ENCODE results near the gene RILPL1. TPM values are rescaled to one million over a fixed set of nuclear protein-coding genes. Genes with fewer than 3 reads are reported as not detected.
"Not testable (repeated sequence)": the region's sequence is repeated elsewhere in the genome, so short reads cannot be mapped to it uniquely, and the experiment has no call there.

RILPL1 gene
- total and polyA plus RNA-seq, 9 of the 15 experiments (the other 6 are each of a cell fraction or from before 2014, with no cell fraction given) = 0.25 to 10.6 (median 8.6) TPM

DNA sequence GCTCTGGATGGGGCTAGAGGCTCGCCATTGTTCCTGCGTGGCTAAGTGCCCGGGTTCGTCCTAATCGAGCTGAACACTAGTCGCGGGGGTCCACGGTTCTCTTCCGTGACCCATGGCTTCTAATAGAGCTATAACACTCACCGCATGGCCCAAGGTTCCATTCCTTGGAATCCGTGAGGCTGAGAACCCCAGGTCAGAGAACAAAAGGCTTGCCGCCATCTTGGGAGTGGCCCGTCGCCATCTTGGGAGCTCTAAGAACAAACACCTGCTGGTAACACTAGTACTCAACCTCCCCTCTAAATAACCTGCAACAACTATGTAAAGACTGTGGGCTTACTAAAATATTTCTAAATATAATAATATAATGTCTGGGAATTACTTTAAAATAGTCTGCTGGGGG, 25.0 kb upstream of the RILPL1 start:
- FAIRE-seq; H3K9me1 ChIP-seq (ENCODE audit: control insufficient read depth, insufficient read depth, low read length); H3K4me2 ChIP-seq (ENCODE audit: insufficient read depth, low read length); DNase-seq (ENCODE audit: extremely low read depth in 1 of 4, low spot score in 3 of 4); H3K4me3 ChIP-seq; ATAC-seq; intact Hi-C loops (cut with micrococcal nuclease); H3K4me1 ChIP-seq (replicated peaks in 1 of 2; ENCODE audit: control insufficient read depth in 2 of 2, insufficient read depth in 2 of 2, low read length in 2 of 2); H3K27ac ChIP-seq (ENCODE audit: extremely low read depth, low read depth, low read length); H3K27me3 ChIP-seq (ENCODE audit: control insufficient read depth in 2 of 2, insufficient read depth in 2 of 2, low read length in 2 of 2); H2AFZ ChIP-seq (ENCODE audit: low read depth, low read length); H3K9ac ChIP-seq (ENCODE audit: insufficient read depth in 1 of 2, low read depth in 2 of 2, low read length in 2 of 2); CTCF ChIA-PET (ENCODE audit: low intra/inter-chr PET ratio); in situ Hi-C loops (cut with MboI); H3K79me2 ChIP-seq (ENCODE audit: control insufficient read depth, insufficient read depth, low read length); H4K20me1 ChIP-seq (replicated peaks; ENCODE audit: control insufficient read depth, insufficient read depth, low read length); H3K9me3 ChIP-seq (replicated peaks; ENCODE audit: control insufficient read depth, insufficient read depth, low read depth, low read length); BruUV-seq (replicated peaks); H3K36me3 ChIP-seq (ENCODE audit: control insufficient read depth, insufficient read depth, low read length): not testable (repeated sequence)
- 61% methylated on average over 9 of the region's 14 CpGs for WGBS (ENCODE audit: insufficient coverage, low coverage, missing lambda C conversion rate)
- TF ChIP-seq YY1 (IDR thresholded peaks at IDR 0.05; ENCODE audit: borderline replicate concordance in 1 of 3, control insufficient read depth in 1 of 3, extremely low read depth in 1 of 3, insufficient read depth in 3 of 3, insufficient read length in 1 of 3, insufficient replicate concordance in 2 of 3, low read depth in 1 of 3, low read length in 2 of 3) = peak in 1 of 3 experiments; percentile 65
- POLR2A ChIA-PET = interaction anchor here (1.0 kb wide), 1 partner anchor 25 kb away, joined by 3 read pairs; no protein-coding TSS in a partner anchor

- H3K9me1 ChIP-seq (ENCODE audit: control insufficient read depth, insufficient read depth, low read length) = not testable (repeated sequence)
These were observed 21.3 kb upstream of the RILPL1 start for GRCh38 chr12:123554843-123555242.

GRCh38 chr12:123554136-123554535, 20.6 kb upstream of the RILPL1 start:
- DNase-seq (ENCODE audit: extremely low read depth in 1 of 4, low spot score in 3 of 4); H3K27ac ChIP-seq (ENCODE audit: extremely low read depth, low read depth, low read length); in situ Hi-C loops (cut with MboI); H3K9ac ChIP-seq (ENCODE audit: insufficient read depth in 1 of 2, low read depth in 2 of 2, low read length in 2 of 2); H4K20me1 ChIP-seq (replicated peaks; ENCODE audit: control insufficient read depth, insufficient read depth, low read length); H3K79me2 ChIP-seq (ENCODE audit: control insufficient read depth, insufficient read depth, low read length); H3K4me2 ChIP-seq (ENCODE audit: insufficient read depth, low read length); POLR2A ChIA-PET; H3K36me3 ChIP-seq (ENCODE audit: control insufficient read depth, insufficient read depth, low read length); H3K9me1 ChIP-seq (ENCODE audit: control insufficient read depth, insufficient read depth, low read length); H3K4me3 ChIP-seq; BruUV-seq (replicated peaks); H3K27me3 ChIP-seq (ENCODE audit: control insufficient read depth in 2 of 2, insufficient read depth in 2 of 2, low read length in 2 of 2); H3K4me1 ChIP-seq (replicated peaks in 1 of 2; ENCODE audit: control insufficient read depth in 2 of 2, insufficient read depth in 2 of 2, low read length in 2 of 2); FAIRE-seq; ATAC-seq; CTCF ChIA-PET (ENCODE audit: low intra/inter-chr PET ratio); H2AFZ ChIP-seq (ENCODE audit: low read depth, low read length); H3K9me3 ChIP-seq (replicated peaks; ENCODE audit: control insufficient read depth, insufficient read depth, low read depth, low read length); intact Hi-C loops (cut with micrococcal nuclease): not testable (repeated sequence)
- WGBS (ENCODE audit: insufficient coverage, low coverage, missing lambda C conversion rate) = 0% methylated on average over 2 of the region's 2 CpGs

More at GRCh38 chr12:123554843-123555242, 21.3 kb upstream of the RILPL1 start:
- H3K9ac ChIP-seq (ENCODE audit: insufficient read depth in 1 of 2, low read depth in 2 of 2, low read length in 2 of 2); H3K4me1 ChIP-seq (replicated peaks in 1 of 2; ENCODE audit: control insufficient read depth in 2 of 2, insufficient read depth in 2 of 2, low read length in 2 of 2); BruUV-seq (replicated peaks); H3K4me3 ChIP-seq; POLR2A ChIA-PET; H3K79me2 ChIP-seq (ENCODE audit: control insufficient read depth, insufficient read depth, low read length); H3K9me3 ChIP-seq (replicated peaks; ENCODE audit: control insufficient read depth, insufficient read depth, low read depth, low read length); in situ Hi-C loops (cut with MboI); DNase-seq (ENCODE audit: extremely low read depth in 1 of 4, low spot score in 3 of 4); CTCF ChIA-PET (ENCODE audit: low intra/inter-chr PET ratio); H3K36me3 ChIP-seq (ENCODE audit: control insufficient read depth, insufficient read depth, low read length); H4K20me1 ChIP-seq (replicated peaks; ENCODE audit: control insufficient read depth, insufficient read depth, low read length); FAIRE-seq; H2AFZ ChIP-seq (ENCODE audit: low read depth, low read length); ATAC-seq; H3K27ac ChIP-seq (ENCODE audit: extremely low read depth, low read depth, low read length); H3K4me2 ChIP-seq (ENCODE audit: insufficient read depth, low read length); H3K27me3 ChIP-seq (ENCODE audit: control insufficient read depth in 2 of 2, insufficient read depth in 2 of 2, low read length in 2 of 2); intact Hi-C loops (cut with micrococcal nuclease): not testable (repeated sequence)
- WGBS (ENCODE audit: insufficient coverage, low coverage, missing lambda C conversion rate) = 24% methylated on average over 5 of the region's 5 CpGs

All from K562 (cell line).